GM18502 (cell line): ENCODE measurements around the gene SLC27A2.
"Not testable (repeated sequence)": the region's sequence is repeated elsewhere in the genome, so short reads cannot be mapped to it uniquely, and the experiment has no call there.

ENCODE experiments used
- ATAC-seq: cut with Tn5 transposase; IDR thresholded peaks from one replicate; pipeline ENCODE4 v1.9.1; 2021; ENCODE audit warnings: mild to moderate bottlenecking; ENCODE audit not compliant: unreplicated experiment, poor library complexity

The SLC27A2 gene

GRCh38 chr15:50188793-50189192 lies 6.8 kb downstream of the SLC27A2 start:
- not testable (repeated sequence) for ATAC-seq

GRCh38 chr15:50189633-50190032 lies 7.6 kb downstream of the SLC27A2 start:
- ATAC-seq, result no peak

GRCh38 chr15:50190166-50190570 lies 8.2 kb downstream of the SLC27A2 start:
- peak; percentile 54 for ATAC-seq

- ATAC-seq, result no peak
These were observed 8.7 kb downstream of the SLC27A2 start for GRCh38 chr15:50190723-50191122.

- no peak for ATAC-seq
These were observed 10.2 kb downstream of the SLC27A2 start for GRCh38 chr15:50192164-50192563.

GRCh38 chr15:50192926-50193620 lies 11.1 kb downstream of the SLC27A2 start:
- no peak for ATAC-seq

GRCh38 chr15:50202003-50202402 lies 20.0 kb downstream of the SLC27A2 start:
- no peak for ATAC-seq

- ATAC-seq, result no peak
These were observed 24.0 kb downstream of the SLC27A2 start for GRCh38 chr15:50206020-50206419.

- ATAC-seq, result no peak
These were observed 27.8 kb downstream of the SLC27A2 start for GRCh38 chr15:50209809-50210208.

GRCh38 chr15:50210462-50211157 lies 28.6 kb downstream of the SLC27A2 start:
- ATAC-seq, result no peak

GRCh38 chr15:50218291-50218690 lies 36.3 kb downstream of the SLC27A2 start:
- ATAC-seq, result no peak

- ATAC-seq, result no peak
These were observed 36.7 kb downstream of the SLC27A2 start for GRCh38 chr15:50218691-50219090.

GRCh38 chr15:50219820-50220219 lies 37.8 kb downstream of the SLC27A2 start:
- no peak for ATAC-seq

GRCh38 chr15:50222181-50222580 lies 40.2 kb downstream of the SLC27A2 start:
- no peak for ATAC-seq

GRCh38 chr15:50224606-50225005 lies 42.6 kb downstream of the SLC27A2 start:
- ATAC-seq, result no peak

GRCh38 chr15:50225057-50225456 lies 43.1 kb downstream of the SLC27A2 start:
- no peak for ATAC-seq

- no peak for ATAC-seq
These were observed 43.9 kb downstream of the SLC27A2 start for GRCh38 chr15:50225938-50226337.

GRCh38 chr15:50227076-50227475 lies 45.1 kb downstream of the SLC27A2 start:
- no peak for ATAC-seq

- ATAC-seq, result no peak
These were observed 46.9 kb downstream of the SLC27A2 start for GRCh38 chr15:50228866-50229265.

GRCh38 chr15:50229336-50229735 lies 47.3 kb downstream of the SLC27A2 start:
- ATAC-seq, result no peak

GRCh38 chr15:50231761-50232160 lies 49.8 kb downstream of the SLC27A2 start:
- no peak for ATAC-seq

- no peak for ATAC-seq
These were observed 50.8 kb downstream of the SLC27A2 start for GRCh38 chr15:50232791-50233190.
